H7 (cell line): ENCODE measurements around the gene JAZF1. TPM values are rescaled to one million over a fixed set of nuclear protein-coding genes. Genes with fewer than 3 reads are reported as not detected.

ENCODE experiments used
- DNase-seq: peaks from one replicate; pipeline ENCODE4 v3.0.0; 2012
- H3K27me3 ChIP-seq: 2 replicates; pipeline ENCODE4 v1.6.0; 2011; ENCODE audit warnings: mild to moderate bottlenecking, low read length; ENCODE audit not compliant: control insufficient read depth, insufficient read depth
- H3K36me3 ChIP-seq: replicated peaks from 2 replicates; pipeline ENCODE4 v1.5.1; 2011; ENCODE audit warnings: low read length; ENCODE audit not compliant: control insufficient read depth, insufficient read depth
- H3K4me3 ChIP-seq: 2 replicates; pipeline ENCODE4 v1.5.1; 2011; ENCODE audit warnings: low read depth, mild to moderate bottlenecking, control low read depth, low read length, moderate library complexity; ENCODE audit not compliant: insufficient read depth
- total RNA-seq: library from RNA; depleted of rRNA; stranded (reverse); fragments of >200 nt; shearing (Covaris generic); gene quantifications from 2 replicates; pipeline ENCODE4 v1.2.3, GENCODE V29; 2014

Gene JAZF1
- total RNA-seq, 1 experiment from 2014 or later: 11.3 TPM

- Histone ChIP-seq H3K36me3 (no peaks in the 10 kb centered on the region), H3K27me3 (no peaks in the 10 kb centered on the region), H3K4me3 (no peak overlapping the region)
- no peak for DNase-seq
Measured at GRCh38 chr7:27999829-28000228, 180.8 kb downstream of the JAZF1 start.

- DNase-seq: no peak
- H3K27me3 ChIP-seq: no peaks in the 10 kb centered on the region
- H3K4me3 ChIP-seq: no peak overlapping the region
- no peaks in the 10 kb centered on the region for H3K36me3 ChIP-seq
Measured at GRCh38 chr7:27998382-27998781, 182.2 kb downstream of the JAZF1 start.

DNA sequence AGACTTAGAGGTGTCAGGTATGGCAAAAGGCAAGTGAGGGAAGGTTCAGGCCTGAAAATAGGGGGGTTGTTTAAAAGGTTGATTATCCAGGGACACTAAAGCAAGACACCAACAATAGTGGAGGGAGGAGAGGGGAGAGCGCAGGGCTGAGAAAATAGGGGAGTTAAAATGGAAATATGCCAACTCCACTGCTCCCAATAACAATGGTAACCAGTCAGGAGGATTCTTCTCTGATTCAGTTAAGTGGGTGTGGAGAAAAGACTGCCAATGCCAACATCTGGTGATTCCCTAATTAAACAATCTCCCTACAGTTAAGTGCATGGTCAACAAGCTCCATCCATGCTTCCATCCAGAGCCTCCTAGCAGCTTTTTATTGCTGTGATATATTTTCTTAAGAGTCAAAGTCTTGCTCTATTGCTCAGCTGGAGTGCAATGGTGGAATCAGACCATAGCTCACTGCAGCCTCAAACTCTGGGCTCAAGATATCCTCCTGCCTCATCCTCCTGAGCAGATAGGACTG is 183.3 kb downstream of the JAZF1 start:
- DNase-seq: no peak
- Histone ChIP-seq H3K4me3 (no peak overlapping the region), H3K36me3 (no peaks in the 10 kb centered on the region), H3K27me3 (no peaks in the 10 kb centered on the region)

- H3K36me3 ChIP-seq: no peaks in the 10 kb centered on the region
- no peaks in the 10 kb centered on the region for H3K27me3 ChIP-seq
Measured at GRCh38 chr7:27996141-27996540, 184.5 kb downstream of the JAZF1 start.

GRCh38 chr7:27995228-27995627 is 185.4 kb downstream of the JAZF1 start:
- Histone ChIP-seq H3K27me3 (no peaks in the 10 kb centered on the region), H3K36me3 (no peaks in the 10 kb centered on the region), H3K4me3 (no peak overlapping the region)
- no peak for DNase-seq

More at GRCh38 chr7:27996141-27996540, 184.5 kb downstream of the JAZF1 start:
- no peak overlapping the region for H3K4me3 ChIP-seq
- no peak for DNase-seq

DNA sequence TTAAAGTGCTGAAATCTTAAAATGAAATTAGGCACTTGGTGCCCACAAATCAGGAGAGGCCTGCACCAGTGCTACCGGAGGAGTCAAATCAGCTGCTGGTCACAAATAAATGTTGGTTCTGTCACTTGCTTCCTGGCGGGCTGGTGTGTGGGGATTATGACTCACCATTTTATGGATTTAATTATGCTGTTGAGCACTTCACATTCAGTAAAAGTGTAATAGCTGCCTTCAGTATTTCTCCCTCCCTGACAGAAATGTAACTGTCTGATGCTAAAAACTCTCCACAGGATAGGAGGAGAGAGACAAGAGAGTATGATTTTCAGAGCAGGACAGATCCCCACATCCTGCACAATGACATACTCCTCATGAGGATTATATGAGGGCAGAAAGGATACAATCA is 186.0 kb downstream of the JAZF1 start:
- no peak for DNase-seq
- no peak overlapping the region for H3K4me3 ChIP-seq

GRCh38 chr7:27992755-27993493 is 187.7 kb downstream of the JAZF1 start:
- DNase-seq: no peak
- no peaks in the 10 kb centered on the region for H3K27me3 ChIP-seq
- H3K4me3 ChIP-seq: no peak overlapping the region
- H3K36me3 ChIP-seq: no peaks in the 10 kb centered on the region

More for the DNA sequence above, 186.0 kb downstream of the JAZF1 start:
- Histone ChIP-seq H3K27me3 (no peaks in the 10 kb centered on the region), H3K36me3 (no peaks in the 10 kb centered on the region)

- H3K4me3 ChIP-seq: no peak overlapping the region
- no peak for DNase-seq
Measured at GRCh38 chr7:27992097-27992496, 188.5 kb downstream of the JAZF1 start.

DNA sequence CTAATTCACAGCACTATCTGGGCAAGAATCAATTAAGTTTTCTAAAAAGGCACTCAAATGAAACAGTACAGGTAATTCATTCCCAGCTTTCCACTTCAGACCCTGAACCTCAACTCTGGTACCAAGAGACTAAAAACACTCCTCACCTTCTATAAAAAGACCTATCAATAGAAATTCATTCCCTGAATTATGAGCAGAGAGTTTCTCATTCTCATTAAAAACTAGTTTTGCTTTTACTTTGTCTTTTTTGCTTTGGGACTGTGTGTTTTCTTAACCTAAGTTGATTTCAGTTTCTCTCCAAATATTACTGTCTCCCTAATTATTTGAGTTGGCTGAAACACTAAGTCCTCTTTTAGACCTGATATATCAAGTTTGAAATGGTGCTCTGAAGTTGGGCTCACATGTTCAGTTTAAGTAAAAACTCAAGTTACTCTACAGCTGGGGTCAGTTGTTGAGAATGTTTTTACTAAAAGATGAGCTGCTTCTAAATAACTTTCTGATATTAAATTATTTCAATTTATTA is 189.5 kb downstream of the JAZF1 start:
- Histone ChIP-seq H3K27me3 (no peaks in the 10 kb centered on the region), H3K36me3 (no peaks in the 10 kb centered on the region), H3K4me3 (no peak overlapping the region)
- no peak for DNase-seq

More at GRCh38 chr7:27992097-27992496, 188.5 kb downstream of the JAZF1 start:
- no peaks in the 10 kb centered on the region for H3K27me3 ChIP-seq
- no peaks in the 10 kb centered on the region for H3K36me3 ChIP-seq

DNA sequence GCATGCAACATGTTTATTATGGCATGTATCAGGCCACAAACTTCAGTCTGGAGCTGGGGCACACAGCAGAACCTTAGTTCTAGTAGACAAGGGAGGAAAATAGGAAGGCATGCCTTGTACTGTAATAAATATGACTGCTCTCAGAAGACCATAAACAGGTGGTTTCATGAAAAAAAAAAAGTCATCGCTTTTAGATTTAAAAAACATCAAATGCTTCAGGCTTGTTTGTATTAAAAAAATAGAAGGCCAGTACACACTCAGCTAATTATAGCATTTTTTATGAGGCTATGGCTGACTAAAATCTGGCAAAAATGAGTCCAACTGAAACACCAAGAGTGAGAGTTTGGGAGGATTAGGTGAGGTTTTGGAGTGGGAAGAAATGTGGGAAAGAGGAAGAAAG is 204.1 kb downstream of the JAZF1 start:
- Histone ChIP-seq H3K36me3 (no peaks in the 10 kb centered on the region), H3K4me3 (no peak overlapping the region), H3K27me3 (no peaks in the 10 kb centered on the region)
- no peak for DNase-seq

DNA sequence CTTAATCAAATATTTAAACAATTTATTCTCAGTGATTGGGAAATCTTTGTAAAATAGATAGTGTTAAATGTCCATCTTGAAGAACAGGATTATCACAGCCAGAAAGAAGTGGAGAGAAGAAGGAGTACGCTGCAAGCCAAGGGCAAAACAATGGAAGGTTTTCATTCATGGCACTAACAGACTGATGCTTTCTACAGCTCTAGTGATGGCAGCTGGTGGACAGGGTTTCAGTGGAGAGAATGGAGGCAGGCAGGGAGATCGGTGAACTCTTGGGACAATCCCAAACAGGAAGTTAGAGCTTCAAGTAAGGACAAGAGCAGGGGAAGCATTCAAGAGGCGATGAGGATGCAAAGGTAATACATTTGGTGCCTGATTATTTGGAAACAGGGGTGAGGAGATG is 207.0 kb downstream of the JAZF1 start:
- no peak for DNase-seq
- no peaks in the 10 kb centered on the region for H3K27me3 ChIP-seq

GRCh38 chr7:27972276-27972675 is 208.3 kb downstream of the JAZF1 start:
- no peak for DNase-seq
- H3K4me3 ChIP-seq: no peak overlapping the region
- no peaks in the 10 kb centered on the region for H3K36me3 ChIP-seq
- H3K27me3 ChIP-seq: no peaks in the 10 kb centered on the region

More for the DNA sequence above, 207.0 kb downstream of the JAZF1 start:
- Histone ChIP-seq H3K36me3 (no peaks in the 10 kb centered on the region), H3K4me3 (no peak overlapping the region)

DNA sequence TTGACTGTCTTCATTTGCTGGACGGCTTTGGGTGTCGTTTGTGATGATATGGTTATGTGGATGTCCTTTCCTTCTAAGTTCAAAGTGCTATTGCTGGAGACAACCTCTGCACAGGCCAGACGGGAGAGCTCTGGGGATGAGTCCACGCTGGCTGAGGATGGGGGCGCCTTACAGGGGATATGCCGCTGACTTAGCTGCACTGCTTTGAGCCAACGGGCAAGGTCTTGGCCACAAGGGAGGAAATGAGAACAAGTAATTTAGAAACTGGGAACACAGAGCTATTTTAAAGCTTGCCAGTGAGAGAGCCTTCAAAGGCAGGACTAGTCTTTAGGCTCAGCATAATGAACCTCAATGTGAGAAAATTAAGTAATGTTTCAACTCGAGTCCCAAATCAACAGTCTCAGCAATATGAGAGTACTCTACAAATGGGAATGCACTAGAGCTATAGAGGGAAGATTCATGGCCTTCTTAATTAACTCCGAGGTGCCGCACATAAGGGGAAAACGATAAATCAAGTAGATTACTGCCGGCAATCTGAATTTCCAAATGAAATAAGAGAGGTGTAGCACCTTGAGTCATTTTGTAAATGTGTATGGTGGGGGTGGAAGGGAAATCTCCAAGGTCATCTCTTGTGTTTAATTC is 209.3 kb downstream of the JAZF1 start:
- DNase-seq: no peak
- no peak overlapping the region for H3K4me3 ChIP-seq
- no peaks in the 10 kb centered on the region for H3K36me3 ChIP-seq
- H3K27me3 ChIP-seq: no peaks in the 10 kb centered on the region

- H3K27me3 ChIP-seq: no peaks in the 10 kb centered on the region
- DNase-seq: no peak
Measured at GRCh38 chr7:27970350-27970749, 210.2 kb downstream of the JAZF1 start.

DNA sequence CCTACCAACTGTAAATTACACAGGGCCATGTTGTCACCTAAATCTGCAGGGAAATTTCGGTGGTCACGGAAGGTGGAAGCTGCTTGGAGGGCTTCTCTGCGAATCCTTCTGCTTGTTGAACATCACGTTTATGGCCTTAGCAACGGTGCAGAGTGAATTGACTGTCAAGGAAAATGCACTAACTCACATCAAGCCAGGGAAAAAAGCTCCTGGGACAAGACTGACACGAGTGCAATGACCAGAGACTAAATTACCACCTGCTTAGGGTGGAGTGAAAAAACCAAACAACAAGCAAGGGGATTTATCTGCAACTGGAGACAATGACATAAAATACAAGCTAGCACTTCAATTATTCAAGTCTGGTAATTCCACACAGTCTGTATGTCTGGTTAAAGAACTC is 211.2 kb downstream of the JAZF1 start:
- Histone ChIP-seq H3K36me3 (no peaks in the 10 kb centered on the region), H3K4me3 (no peak overlapping the region), H3K27me3 (no peaks in the 10 kb centered on the region)
- no peak for DNase-seq

More at GRCh38 chr7:27970350-27970749, 210.2 kb downstream of the JAZF1 start:
- Histone ChIP-seq H3K4me3 (no peak overlapping the region), H3K36me3 (no peaks in the 10 kb centered on the region)
